Neural progenitor cell (in vitro differentiated cells): ENCODE results near the gene ALK.

Experiments
- EZH2 ChIP-seq: fragments of 200-600 bp; sonication (generic); IDR thresholded peaks from 2 replicates; pipeline ENCODE4 v1.6.1; 2017; ENCODE audit warnings: antibody characterized with exemption, mild to moderate bottlenecking, moderate library complexity
- TF ChIP-seq, protein P1 (sequence below): fragments of 200-600 bp; sonication (generic); IDR thresholded peaks from 2 replicates; pipeline ENCODE4 v1.5.1; 2017; ENCODE audit warnings: antibody characterized with exemption, mild to moderate bottlenecking

DNA sequence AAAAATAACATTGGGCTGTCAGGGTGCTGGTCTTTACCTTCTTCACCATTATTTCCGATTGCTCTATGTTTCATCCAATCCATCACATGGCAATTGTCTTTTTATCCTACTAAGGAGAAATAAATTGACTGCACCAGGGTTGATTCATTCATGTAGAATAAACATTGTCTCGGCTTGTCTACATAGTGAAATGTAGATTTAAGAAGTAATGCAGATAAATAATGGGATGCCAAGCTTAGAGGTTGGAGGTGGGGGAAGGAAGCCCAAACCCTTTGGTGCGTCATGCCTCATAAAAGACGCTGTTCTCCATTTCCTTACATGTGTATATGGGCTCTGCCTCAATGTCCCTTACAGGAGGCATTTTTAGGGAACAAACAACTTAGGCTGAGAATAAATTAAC, 117.8 kb downstream of the ALK start:
- TF ChIP-seq, protein P1, sequence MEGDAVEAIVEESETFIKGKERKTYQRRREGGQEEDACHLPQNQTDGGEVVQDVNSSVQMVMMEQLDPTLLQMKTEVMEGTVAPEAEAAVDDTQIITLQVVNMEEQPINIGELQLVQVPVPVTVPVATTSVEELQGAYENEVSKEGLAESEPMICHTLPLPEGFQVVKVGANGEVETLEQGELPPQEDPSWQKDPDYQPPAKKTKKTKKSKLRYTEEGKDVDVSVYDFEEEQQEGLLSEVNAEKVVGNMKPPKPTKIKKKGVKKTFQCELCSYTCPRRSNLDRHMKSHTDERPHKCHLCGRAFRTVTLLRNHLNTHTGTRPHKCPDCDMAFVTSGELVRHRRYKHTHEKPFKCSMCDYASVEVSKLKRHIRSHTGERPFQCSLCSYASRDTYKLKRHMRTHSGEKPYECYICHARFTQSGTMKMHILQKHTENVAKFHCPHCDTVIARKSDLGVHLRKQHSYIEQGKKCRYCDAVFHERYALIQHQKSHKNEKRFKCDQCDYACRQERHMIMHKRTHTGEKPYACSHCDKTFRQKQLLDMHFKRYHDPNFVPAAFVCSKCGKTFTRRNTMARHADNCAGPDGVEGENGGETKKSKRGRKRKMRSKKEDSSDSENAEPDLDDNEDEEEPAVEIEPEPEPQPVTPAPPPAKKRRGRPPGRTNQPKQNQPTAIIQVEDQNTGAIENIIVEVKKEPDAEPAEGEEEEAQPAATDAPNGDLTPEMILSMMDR, result no peak
- no peak for TF ChIP-seq EZH2
